ENCODE measurements around the gene C6orf15.
"Not testable (repeated sequence)": the region's sequence is repeated elsewhere in the genome, so short reads cannot be mapped to it uniquely, and the experiment has no call there.

Gene C6orf15

DNA sequence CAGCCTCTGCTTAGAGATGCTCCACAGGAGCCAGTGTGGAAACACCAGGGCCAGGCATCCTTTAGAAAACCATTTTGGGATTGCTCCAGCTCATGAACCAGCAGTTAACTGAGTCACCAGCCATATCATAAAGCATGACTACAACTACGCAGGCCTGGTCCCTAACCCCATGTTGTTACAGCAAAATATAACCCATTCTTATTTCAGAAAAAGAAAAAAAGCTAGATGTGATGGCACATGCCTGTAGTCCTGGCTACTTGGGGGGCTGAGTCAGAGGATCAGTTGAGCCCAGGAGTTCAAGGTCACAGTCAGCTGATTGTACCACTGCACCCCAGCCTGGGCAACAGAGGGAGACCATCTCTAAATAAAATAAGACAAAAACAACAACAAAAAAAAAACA is 36.8 kb downstream of the C6orf15 start:
- in situ Hi-C loops (cut with MboI; ENCODE audit: low sequenced_read_pairs), result loop anchor here (25.0 kb wide), 2 partner anchors 163 to 588 kb away; partner anchors contain the start of genes GTF2H4, HLA-E and VARS2

DNA sequence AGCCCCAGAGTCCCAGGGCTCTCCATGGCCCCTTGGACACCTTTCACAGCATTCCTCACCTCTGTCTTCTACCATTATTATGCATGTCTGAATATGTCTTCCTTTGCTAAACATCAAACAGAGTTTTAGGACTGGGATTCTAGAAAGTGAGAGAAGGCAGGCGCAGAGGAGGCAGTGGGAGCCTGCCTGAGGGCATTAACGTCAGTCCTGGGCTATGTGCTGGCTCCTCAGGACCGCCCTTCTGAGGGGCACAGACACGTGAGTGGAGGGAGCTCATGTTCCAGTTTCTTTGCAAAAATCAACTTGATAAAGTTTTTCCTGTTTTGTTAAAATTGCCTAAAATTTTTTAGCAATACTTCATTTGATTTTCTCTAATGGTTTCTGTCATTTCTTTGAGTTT is 38.0 kb downstream of the C6orf15 start:
- in situ Hi-C loops (cut with MboI; ENCODE audit: low sequenced_read_pairs), result no loop called here

DNA sequence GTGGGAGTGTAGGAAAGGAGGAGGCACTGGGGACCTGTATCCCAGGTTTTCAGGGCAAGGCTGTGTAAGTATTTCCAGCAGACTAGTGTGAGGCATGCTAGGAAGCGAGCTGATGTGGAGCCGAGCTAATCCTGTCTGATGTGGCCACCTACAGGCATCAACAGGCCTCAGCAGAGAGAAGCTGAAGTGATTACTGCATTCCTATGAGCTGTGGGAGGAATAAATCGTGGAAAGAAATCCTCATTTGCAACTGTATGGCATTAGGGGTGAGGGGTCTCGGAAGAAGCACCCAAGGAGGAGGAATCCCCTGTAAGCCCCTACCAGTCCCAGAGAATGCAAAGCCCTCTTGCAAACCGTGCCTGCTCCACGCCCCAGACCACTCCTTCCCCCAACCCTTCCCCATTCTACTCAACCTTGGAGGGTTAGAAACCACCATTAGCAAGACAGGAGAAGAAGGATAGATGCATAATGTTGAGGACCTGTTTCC is 41.6 kb downstream of the C6orf15 start:
- in situ Hi-C loops (cut with MboI; ENCODE audit: low sequenced_read_pairs), result no loop called here

DNA sequence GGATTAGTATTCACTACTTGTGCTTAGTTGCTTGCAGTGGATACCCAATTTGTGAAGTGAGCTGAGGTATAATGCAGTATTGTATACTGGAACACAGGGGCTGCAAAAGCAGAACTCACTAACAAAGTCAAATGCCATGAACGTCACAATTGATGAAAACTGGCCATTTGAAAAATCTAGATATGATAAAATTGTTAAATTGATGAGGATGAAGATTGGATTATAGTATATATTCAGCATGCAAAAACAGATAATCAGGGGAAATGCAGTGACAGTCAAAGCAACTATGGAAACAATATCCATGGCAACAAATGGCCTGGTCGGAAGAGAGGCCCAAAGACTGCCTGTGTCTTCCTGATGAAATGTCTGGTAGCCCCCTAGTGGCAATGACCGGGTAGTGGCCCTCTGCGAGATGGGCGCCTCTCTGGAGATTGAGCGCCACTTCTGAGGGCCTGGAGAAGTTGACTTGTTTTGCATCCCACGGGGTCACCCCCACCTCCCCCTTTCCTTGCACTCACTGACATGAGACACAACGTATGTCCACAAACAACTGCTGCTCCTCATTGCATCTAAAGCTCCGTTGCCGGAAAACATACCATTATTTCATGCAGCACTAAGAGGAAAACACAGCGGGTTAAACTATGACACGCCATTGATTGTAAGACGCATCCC is 43.6 kb downstream of the C6orf15 start:
- in situ Hi-C loops (cut with MboI; ENCODE audit: low sequenced_read_pairs), result no loop called here

DNA sequence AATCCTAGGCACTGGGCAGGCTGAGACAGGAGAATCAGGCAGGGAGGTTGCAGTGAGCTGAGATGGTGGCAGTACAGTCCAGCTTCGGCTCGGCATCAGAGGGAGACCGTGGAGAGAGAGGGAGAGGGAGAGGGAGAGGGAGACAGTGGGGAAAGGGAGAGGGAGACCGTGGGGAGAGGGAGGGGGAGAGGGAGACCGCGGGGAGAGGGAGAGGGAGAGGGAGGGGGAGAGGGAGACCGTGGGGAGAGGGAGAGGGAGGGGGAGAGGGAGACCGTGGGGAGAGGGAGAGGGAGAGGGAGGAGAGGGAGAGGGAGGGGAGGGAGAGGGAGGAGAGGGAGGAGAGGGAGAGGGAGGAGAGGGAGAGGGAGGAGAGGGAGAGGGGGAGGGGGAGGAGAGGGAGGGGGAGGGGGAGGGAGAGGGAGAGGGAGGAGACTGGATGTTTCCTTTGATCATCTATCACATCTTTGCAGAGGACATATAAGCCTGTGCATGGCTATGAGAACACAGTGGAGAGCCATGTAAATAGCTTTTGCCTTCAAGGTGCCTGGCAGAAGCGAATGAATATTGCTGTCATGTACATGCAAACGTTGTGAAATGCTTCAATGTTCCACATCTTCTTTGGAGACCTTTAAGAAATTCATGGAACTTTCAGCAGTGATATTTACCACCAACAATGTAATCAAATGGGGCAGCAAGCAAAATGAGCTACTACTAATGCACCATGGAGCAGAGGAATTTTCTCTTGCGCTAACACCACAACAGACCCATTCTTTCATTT is 44.3 kb downstream of the C6orf15 start:
- in situ Hi-C loops (cut with MboI; ENCODE audit: low sequenced_read_pairs), result not testable (repeated sequence)

DNA sequence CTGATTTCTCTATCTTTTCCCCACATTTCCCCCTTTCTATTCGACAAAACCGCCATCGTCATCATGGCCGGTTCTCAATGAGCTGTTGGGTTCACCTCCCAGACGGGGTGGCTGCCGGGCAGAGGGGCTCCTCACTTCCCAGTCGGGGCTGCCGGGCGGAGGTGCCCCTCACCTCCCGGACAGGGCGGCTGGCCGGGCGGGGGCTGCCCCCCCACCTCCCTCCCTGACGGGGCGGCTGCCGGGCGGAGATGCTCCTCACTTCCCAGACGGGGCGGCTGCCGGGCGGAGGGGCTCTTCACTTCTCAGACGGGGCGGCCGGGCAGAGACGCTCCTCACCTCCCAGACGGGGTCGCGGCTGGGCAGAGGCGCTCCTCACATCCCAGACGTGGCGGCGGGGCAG is 45.3 kb downstream of the C6orf15 start:
- in situ Hi-C loops (cut with MboI; ENCODE audit: low sequenced_read_pairs), result not testable (repeated sequence)

DNA sequence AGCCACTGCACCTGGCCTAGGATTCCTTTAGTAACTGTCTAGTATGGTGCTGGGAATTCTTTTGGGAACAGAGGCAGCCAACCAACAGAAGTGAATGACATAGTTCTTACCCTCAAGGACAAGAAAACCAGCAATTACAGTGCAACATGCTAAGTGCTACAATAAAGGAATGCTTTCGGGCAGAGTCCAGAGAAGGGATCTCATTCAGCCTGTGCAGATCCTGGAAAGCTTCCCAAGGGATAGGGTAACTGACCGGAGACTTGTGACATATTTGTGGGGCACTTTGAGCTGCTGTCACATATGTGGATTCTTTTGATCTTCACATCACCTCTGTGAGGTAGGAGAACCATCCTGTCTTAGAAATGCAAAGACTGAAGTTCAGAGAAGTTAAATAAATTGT is 46.8 kb downstream of the C6orf15 start:
- in situ Hi-C loops (cut with MboI; ENCODE audit: low sequenced_read_pairs), result no loop called here

DNA sequence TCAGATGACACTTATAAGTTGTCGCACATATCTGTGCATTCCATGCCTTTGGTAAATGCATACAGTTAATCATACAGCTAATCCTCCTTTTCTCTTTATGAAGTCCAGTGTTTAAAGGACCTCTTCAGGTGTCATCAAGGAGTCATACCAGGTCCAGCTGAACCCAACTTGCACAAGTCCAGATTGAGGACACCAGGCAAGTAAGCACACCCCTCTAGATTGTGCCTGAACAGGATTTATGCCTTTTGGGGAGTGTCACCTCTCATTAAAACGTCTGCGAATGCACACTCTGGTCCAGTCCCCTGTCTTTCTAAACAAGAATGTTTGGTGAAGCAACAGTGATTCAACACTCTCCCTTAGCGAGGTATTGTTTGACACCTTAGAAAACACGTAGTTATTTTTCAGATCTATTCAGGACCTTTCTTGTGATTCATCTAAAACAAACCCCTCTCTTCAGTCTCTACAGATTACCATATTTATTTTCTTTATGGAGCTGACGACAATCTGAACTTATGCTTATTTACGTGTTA is 48.4 kb downstream of the C6orf15 start:
- in situ Hi-C loops (cut with MboI; ENCODE audit: low sequenced_read_pairs), result no loop called here

Data from HL-60/S4 treated with retinoic acid at 250 ng/mL for 4 days and 3 days (cell line).